Lower leg skin (tissue), 4 donors: ENCODE results near the gene PMEL. TPM values are rescaled to one million over a fixed set of nuclear protein-coding genes. Genes with fewer than 3 reads are reported as not detected.
"Not testable (repeated sequence)": the region's sequence is repeated elsewhere in the genome, so short reads cannot be mapped to it uniquely, and the experiment has no call there.

ENCODE experiments used
- DNase-seq, 2 donors: peaks; one replicate each; pipeline ENCODE4 v3.0.0-alpha.2; 2019; ENCODE audit warnings: low spot score in 2 of 2
- H3K4me3 ChIP-seq: fragments of 200-600 bp; sonication (generic); 2 replicates; pipeline ENCODE4 v1.5.1; 2017; ENCODE audit warnings: mild to moderate bottlenecking, low read depth; ENCODE audit not compliant: poor library complexity, severe bottlenecking
- CTCF ChIP-seq, 3 donors: fragments of 450-650 bp; IDR thresholded peaks; one replicate each; pipeline ENCODE4 v1.5.1; 2016; ENCODE audit warnings: antibody characterized with exemption in 3 of 3, mild to moderate bottlenecking in 3 of 3, moderate library complexity in 2 of 3
- POLR2A ChIP-seq, 2 donors: fragments of 450-650 bp; IDR thresholded peaks; one replicate each; pipeline ENCODE4 v1.6.1; 2016 to 2017; ENCODE audit warnings: antibody characterized with exemption in 2 of 2, mild to moderate bottlenecking in 1 of 2, moderate library complexity in 1 of 2
- WGBS, 2 donors: methylation state at CpG; one replicate each; pipeline ENCODE4 v1.1.5; 2018; 5-methylcytosine and 5-hydroxymethylcytosine counted together
- intact Hi-C: fragments of 100-400 bp; cut with DNase I; formaldehyde crosslinking; loops from one replicate; pipeline ENCODE4 v1.15.0; 2023; ENCODE audit warnings: low total_unique reads
- total RNA-seq, 4 donors: library from RNA; depleted of rRNA; stranded (reverse); fragments of >200 nt; gene quantifications; one replicate each; pipeline ENCODE4 v1.1.0, GENCODE V29; 2016

The PMEL gene
- total RNA-seq, 4 donors from 2014 or later, result 17.2 to 49.3 (median 34.2) TPM

- TF ChIP-seq CTCF (IDR thresholded peaks at IDR 0.05), result no peak
- no peak for TF ChIP-seq POLR2A (IDR thresholded peaks at IDR 0.05)
- peak; percentile 96 to 99 for DNase-seq
- intact Hi-C loops, result no loop called here
- whole genome bisulfite sequencing, 2 donors, result 1 to 2% methylated on average over 25 to 27 of the region's 27 CpGs
- H3K4me3 ChIP-seq, result peak within 1 kb of the TSS; percentile 39
These were observed 31.1 kb upstream of the PMEL start, which contains the start of gene SUOX for GRCh38 chr12:55996715-55997534. SUOX (plus strand) TSS chr12:55997276; CDS start chr12:56002222, 4,946 bp downstream.

DNA sequence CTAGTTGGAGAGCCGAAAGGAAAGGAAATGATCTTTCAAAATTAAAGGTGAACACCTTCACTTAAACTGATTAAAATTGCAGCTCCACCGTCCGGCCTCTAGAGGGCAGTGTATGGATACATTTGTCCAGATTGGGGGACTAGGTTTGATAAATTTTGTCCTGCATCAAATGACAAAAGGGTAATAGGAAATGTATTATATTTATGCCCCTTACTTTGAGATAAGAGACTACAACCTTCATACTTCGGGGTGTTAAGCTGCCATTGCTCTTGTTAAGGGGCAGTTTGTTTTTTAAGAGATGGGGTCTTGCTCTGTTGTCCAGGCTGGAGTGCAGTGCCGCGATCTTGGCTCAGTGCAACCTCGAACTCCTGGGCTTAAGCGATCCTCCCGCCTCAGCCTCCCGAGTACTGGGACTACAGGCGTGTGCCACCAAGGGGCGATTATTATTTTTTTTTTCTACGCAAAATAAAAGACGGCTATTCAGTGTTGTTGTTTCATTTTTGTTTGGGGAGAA, 30.4 kb upstream of the PMEL start:
- WGBS, 2 donors, result 26 to 29% methylated on average over 14 of the region's 14 CpGs
- intact Hi-C loops, result no loop called here
- peak in 1 of 3 donors; percentile 21 for TF ChIP-seq CTCF (IDR thresholded peaks at IDR 0.05)
- TF ChIP-seq POLR2A (IDR thresholded peaks at IDR 0.05), result no peak
- peak in 1 of 2 donors; percentile 39 for DNase-seq
- peak overlapping the region; percentile 39 for H3K4me3 ChIP-seq

- 80 to 90% methylated on average over 8 of the region's 8 CpGs for WGBS, 2 donors
- H3K4me3 ChIP-seq, result no peak overlapping the region
- no peak for DNase-seq
- intact Hi-C loops, result no loop called here
- TF ChIP-seq CTCF (IDR thresholded peaks at IDR 0.05) (no peak), POLR2A (IDR thresholded peaks at IDR 0.05) (no peak)
These were observed 29.5 kb upstream of the PMEL start for GRCh38 chr12:55995366-55995765.

DNA sequence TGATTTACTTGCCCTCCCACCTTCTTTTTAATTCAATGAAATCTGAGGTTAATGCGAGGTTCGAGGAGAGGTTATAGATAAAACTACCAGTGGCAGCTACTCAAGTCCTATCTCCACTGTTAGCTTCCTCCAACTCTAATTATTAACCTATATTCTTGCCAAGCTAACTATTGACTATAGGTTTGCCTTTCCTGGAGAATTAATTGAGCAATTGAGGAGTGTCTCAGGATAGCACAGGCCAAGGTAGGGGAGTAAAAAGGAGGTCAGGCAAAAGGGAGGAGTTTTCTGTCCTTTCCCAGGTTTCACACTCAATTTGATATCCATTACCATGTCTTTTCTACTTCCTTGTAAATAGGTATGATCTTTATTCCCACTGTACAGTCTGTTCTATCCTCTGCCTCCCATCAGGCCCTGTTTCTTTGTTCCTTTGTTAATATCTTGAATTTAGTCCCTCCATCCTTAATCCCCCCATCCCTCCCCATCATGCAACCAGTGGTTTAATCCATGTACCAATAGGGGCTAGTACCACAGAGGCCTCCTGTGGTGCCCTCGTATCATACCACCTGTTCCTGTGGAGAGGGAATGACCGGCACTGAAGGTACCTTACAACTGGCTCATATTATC, 27.5 kb upstream of the PMEL start:
- TF ChIP-seq CTCF (IDR thresholded peaks at IDR 0.05), result no peak
- 83 to 89% methylated on average over 4 of the region's 4 CpGs for WGBS, 2 donors
- no peak for DNase-seq

GRCh38 chr12:55991110-55991509, 25.3 kb upstream of the PMEL start:
- TF ChIP-seq POLR2A (IDR thresholded peaks at IDR 0.05) (no peak), CTCF (IDR thresholded peaks at IDR 0.05) (no peak)
- WGBS, 2 donors, result 77 to 89% methylated on average over 3 of the region's 3 CpGs
- intact Hi-C loops, result no loop called here
- no peak overlapping the region for H3K4me3 ChIP-seq
- no peak for DNase-seq

More for the DNA sequence above, 27.5 kb upstream of the PMEL start:
- no peak overlapping the region for H3K4me3 ChIP-seq
- intact Hi-C loops, result no loop called here

GRCh38 chr12:55985976-55986375, 20.1 kb upstream of the PMEL start:
- H3K4me3 ChIP-seq, intact Hi-C loops, DNase-seq: not testable (repeated sequence)
- 93 to 96% methylated on average over 7 of the region's 7 CpGs for WGBS, 2 donors
